GM12891 (cell line): ENCODE data around the gene PEX7.
A peak's percentile ranks its signal among the peaks of the same experiment; 100 is the strongest.
"Not testable (repeated sequence)": the region's sequence is repeated elsewhere in the genome, so short reads cannot be mapped to it uniquely, and the experiment has no call there.

Source experiments
- DNase-seq: peaks from one replicate; pipeline ENCODE4 v3.0.0; 2011; ENCODE audit warnings: low spot score; ENCODE audit not compliant: insufficient read length
- FAIRE-seq: peaks from 2 replicates; lab custom pipeline; 2011; peaks lifted over from hg19 to GRCh38; lab: Jason Lieb, UNC
- PAX5 ChIP-seq: IDR thresholded peaks from 2 replicates; pipeline ENCODE4 v1.6.1; 2011; ENCODE audit warnings: low read length, moderate library complexity, mild to moderate bottlenecking; ENCODE audit not compliant: insufficient read depth, severe bottlenecking
- POLR2A ChIP-seq: IDR thresholded peaks from 2 replicates; pipeline ENCODE4 v1.6.1; 2011; ENCODE audit warnings: low read depth, low read length, control low read depth
- POLR2AphosphoS5 ChIP-seq: IDR thresholded peaks from 2 replicates; pipeline ENCODE4 v1.6.1; 2011; ENCODE audit warnings: low read depth, low read length, control low read depth
- POU2F2 ChIP-seq: IDR thresholded peaks from 2 replicates; pipeline ENCODE4 v1.6.1; 2011; ENCODE audit warnings: low read depth, mild to moderate bottlenecking, control low read depth, low read length, moderate library complexity
- SPI1 ChIP-seq: IDR thresholded peaks from 2 replicates; pipeline ENCODE4 v1.6.1; 2011; ENCODE audit warnings: low read depth, low read length, control low read depth
- TAF1 ChIP-seq: IDR thresholded peaks from 2 replicates; pipeline ENCODE4 v1.6.1; 2011; ENCODE audit warnings: low read depth, low read length, control low read depth

The PEX7 gene

GRCh38 chr6:136893187-136893586 is 70.8 kb downstream of the PEX7 start:
- TF ChIP-seq SPI1 (no peak), POLR2AphosphoS5 (no peak), PAX5 (no peak), TAF1 (no peak), POLR2A (no peak)
- FAIRE-seq (no peak), DNase-seq (no peak)

- no peak for FAIRE-seq
- no peak for DNase-seq
- TF ChIP-seq POLR2A, result no peak
These were observed 73.5 kb downstream of the PEX7 start for GRCh38 chr6:136895901-136896300.

GRCh38 chr6:136897071-136897470 is 74.7 kb downstream of the PEX7 start:
- FAIRE-seq (no peak), DNase-seq (no peak)
- no peak for TF ChIP-seq POLR2AphosphoS5

GRCh38 chr6:136901212-136901784 is 78.9 kb downstream of the PEX7 start:
- DNase-seq, result no peak
- TF ChIP-seq SPI1, result no peak
- no peak for TF ChIP-seq POU2F2
- TF ChIP-seq POLR2A, result no peak
- TF ChIP-seq TAF1, result no peak
- TF ChIP-seq POLR2AphosphoS5, result no peak
- TF ChIP-seq PAX5, result no peak
- no peak for FAIRE-seq

GRCh38 chr6:136904477-136904876 is 82.1 kb downstream of the PEX7 start:
- FAIRE-seq, DNase-seq: not testable (repeated sequence)

- DNase-seq (no peak), FAIRE-seq (no peak)
These were observed 92.6 kb downstream of the PEX7 start for GRCh38 chr6:136914947-136915346.

GRCh38 chr6:136918706-136919105 is 96.3 kb downstream of the PEX7 start:
- no peak for DNase-seq
- no peak for TF ChIP-seq TAF1
- TF ChIP-seq PAX5, result no peak
- TF ChIP-seq SPI1, result no peak
- TF ChIP-seq POU2F2, result no peak
- TF ChIP-seq POLR2A, result no peak
- no peak for TF ChIP-seq POLR2AphosphoS5
- FAIRE-seq, result no peak

More at GRCh38 chr6:136914947-136915346, 92.6 kb downstream of the PEX7 start:
- no peak for TF ChIP-seq POLR2A
- no peak for TF ChIP-seq SPI1

- no peak for FAIRE-seq
- DNase-seq, result no peak
These were observed 97.8 kb downstream of the PEX7 start for GRCh38 chr6:136920216-136920615.

GRCh38 chr6:136920671-136921380 is 98.4 kb downstream of the PEX7 start:
- peak; percentile 64 for FAIRE-seq

More at GRCh38 chr6:136920216-136920615, 97.8 kb downstream of the PEX7 start:
- TF ChIP-seq SPI1 (no peak), TAF1 (no peak), PAX5 (no peak), POLR2A (no peak), POLR2AphosphoS5 (no peak), POU2F2 (no peak)

GRCh38 chr6:136921381-136921935 is 99.1 kb downstream of the PEX7 start:
- peak; percentile 20 for FAIRE-seq
- DNase-seq, result peak; percentile 38
- no peak for TF ChIP-seq POLR2A
- TF ChIP-seq POU2F2, result no peak
- no peak for TF ChIP-seq TAF1
- no peak for TF ChIP-seq SPI1
- TF ChIP-seq PAX5, result no peak
- TF ChIP-seq POLR2AphosphoS5, result no peak

More at GRCh38 chr6:136920671-136921380, 98.4 kb downstream of the PEX7 start:
- peak; percentile 33 for DNase-seq
- no peak for TF ChIP-seq POLR2AphosphoS5
- TF ChIP-seq POU2F2, result no peak
- TF ChIP-seq PAX5, result no peak
- TF ChIP-seq TAF1, result no peak
- no peak for TF ChIP-seq POLR2A
- TF ChIP-seq SPI1, result no peak
